GM23338 (cell line): ENCODE results near the gene PCBP3. TPM values are rescaled to one million over a fixed set of nuclear protein-coding genes. Genes with fewer than 3 reads are reported as not detected.

Experiments
- ATAC-seq: fragments of 200-7000 bp; cut with Tn5 transposase; 3 replicates; pipeline ENCODE4 v1.9.1; 2020
- DNase-seq: peaks from one replicate; pipeline ENCODE4 v3.0.0-alpha.2; 2015; ENCODE audit warnings: low spot score
- H2AFZ ChIP-seq: fragments of 200-600 bp; sonication (generic); 2 replicates; pipeline ENCODE4 v1.8.0; 2016; ENCODE audit warnings: antibody characterized with exemption, mild to moderate bottlenecking, moderate library complexity
- H3F3A ChIP-seq: fragments of 200-600 bp; sonication (generic); replicated peaks from 2 replicates; pipeline ENCODE4 v1.8.0; 2017; ENCODE audit warnings: antibody characterized with exemption, mixed run types, low read depth
- H3K27ac ChIP-seq: fragments of 200-600 bp; sonication (generic); 2 replicates; pipeline ENCODE4 v1.6.1; 2016; ENCODE audit warnings: low read depth
- H3K27me3 ChIP-seq: fragments of 200-600 bp; sonication (generic); 2 replicates; pipeline ENCODE4 v1.8.0; 2016; ENCODE audit warnings: mild to moderate bottlenecking, mixed run types, moderate library complexity; ENCODE audit not compliant: insufficient read depth
- H3K36me3 ChIP-seq: fragments of 200-600 bp; sonication (generic); 2 replicates; pipeline ENCODE4 v1.8.0; 2016; ENCODE audit warnings: mild to moderate bottlenecking; ENCODE audit not compliant: insufficient read depth
- H3K4me1 ChIP-seq: fragments of 200-600 bp; sonication (generic); 2 replicates; pipeline ENCODE4 v1.8.0; 2016; ENCODE audit warnings: mild to moderate bottlenecking, moderate library complexity; ENCODE audit not compliant: insufficient read depth
- H3K4me2 ChIP-seq: fragments of 200-600 bp; sonication (generic); 2 replicates; pipeline ENCODE4 v1.7.1; 2017; ENCODE audit warnings: mixed run types
- H3K4me3 ChIP-seq: fragments of 200-600 bp; sonication (generic); 2 replicates; pipeline ENCODE4 v1.6.1; 2016; ENCODE audit warnings: mixed run types
- H3K79me2 ChIP-seq: fragments of 200-600 bp; sonication (generic); replicated peaks from 2 replicates; pipeline ENCODE4 v1.8.0; 2017; ENCODE audit warnings: mild to moderate bottlenecking; ENCODE audit not compliant: insufficient read depth
- H3K9me2 ChIP-seq: fragments of 200-600 bp; sonication (generic); 2 replicates; pipeline ENCODE4 v1.8.0; 2017; ENCODE audit not compliant: insufficient read depth
- H4K20me1 ChIP-seq: fragments of 200-600 bp; sonication (generic); replicated peaks from 2 replicates; pipeline ENCODE4 v1.8.0; 2017; ENCODE audit warnings: mild to moderate bottlenecking; ENCODE audit not compliant: insufficient read depth
- H3K27ac Mint-ChIP-seq: 2 replicates; pipeline ENCODE4 v1.8.0; 2020; ENCODE audit warnings: inconsistent platforms, mild to moderate bottlenecking, moderate library complexity, mixed read lengths
- H3K27me3 Mint-ChIP-seq: 3 replicates; pipeline ENCODE4 v1.8.0; 2022; ENCODE audit warnings: low read depth, mild to moderate bottlenecking, moderate library complexity, mixed read lengths, inconsistent platforms; ENCODE audit not compliant: insufficient read depth, poor library complexity
- H3K36me3 Mint-ChIP-seq: 3 replicates; pipeline ENCODE4 v1.8.0; 2021; ENCODE audit warnings: low read depth, mild to moderate bottlenecking, inconsistent platforms, moderate library complexity, mixed read lengths
- H3K4me1 Mint-ChIP-seq: 3 replicates; pipeline ENCODE4 v1.8.0; 2020; ENCODE audit warnings: mild to moderate bottlenecking, inconsistent platforms, mixed read lengths
- H3K4me3 Mint-ChIP-seq: 3 replicates; pipeline ENCODE4 v1.8.0; 2021; ENCODE audit warnings: moderate library complexity, mild to moderate bottlenecking, inconsistent platforms, mixed read lengths
- H3K9me3 Mint-ChIP-seq: 3 replicates; pipeline ENCODE4 v1.8.0; 2020; ENCODE audit warnings: moderate library complexity, mild to moderate bottlenecking, inconsistent platforms, mixed read lengths
- CTCF ChIP-seq, 2 experiments: fragments of 200-600 bp in 1 of 2; sonication (generic) in 1 of 2; conservative IDR thresholded peaks; 2 replicates each; pipeline versions ENCODE4 v1.5.1 to v1.6.1; 2016 to 2017; ENCODE audit warnings: antibody characterized with exemption in 2 of 2, low read depth in 2 of 2, mild to moderate bottlenecking in 2 of 2, moderate library complexity in 1 of 2
- ETS1 ChIP-seq: IDR thresholded peaks from 2 replicates; pipeline ENCODE4 v1.6.1; 2016; ENCODE audit warnings: antibody characterized with exemption
- ZNF331 ChIP-seq: fragments of 250-450 bp; sonication (Bioruptor Pico); IDR thresholded peaks from 2 replicates; pipeline ENCODE4 v1.5.0; 2020; ENCODE audit warnings: low read depth, mild to moderate bottlenecking, moderate library complexity
- ZNF462 ChIP-seq: fragments of 250-450 bp; sonication (Bioruptor Pico); IDR thresholded peaks from 2 replicates; pipeline ENCODE4 v1.5.0; 2020; ENCODE audit warnings: mild to moderate bottlenecking, moderate library complexity
- polyA plus RNA-seq: library from polyadenylated mRNA; unstranded; fragments of >200 nt; fragmentation: Nextera tagmentation; extraction: Ambion mirVana; gene quantifications from 2 replicates; pipeline ENCODE4 v1.2.1, GENCODE V29; 2016
- total RNA-seq: library from RNA; depleted of rRNA; stranded (reverse); fragments of >200 nt; shearing (Covaris generic); gene quantifications from 2 replicates; pipeline ENCODE4 v1.2.3, GENCODE V29; 2014

The PCBP3 gene
- total and polyA plus RNA-seq, 2 experiments from 2014 or later = 7.1 to 9.1 TPM

GRCh38 chr21:45598666-45599065, 44.9 kb upstream of the PCBP3 start:
- H3K79me2 ChIP-seq = no peaks in the 10 kb centered on the region
- TF ChIP-seq ETS1 = no peak
- H3K4me3 ChIP-seq = no peak overlapping the region
- peaks cover 4% of the 10 kb centered on the region; the same call in 1 of the 2 replicates for H3K9me2 ChIP-seq
- H3F3A ChIP-seq = no peaks in the 10 kb centered on the region
- Mint-ChIP-seq H3K36me3 (peaks cover 12% of the 10 kb centered on the region), H3K9me3 (peaks cover 28% of the 10 kb centered on the region), H3K27me3 (peaks cover 4% of the 10 kb centered on the region), H3K4me3 (no peak overlapping the region), H3K4me1 (no peaks in the 10 kb centered on the region; the same call in 2 of the 3 replicates), H3K27ac (no peak overlapping the region)
- ATAC-seq = no peak
- no peak for DNase-seq
- no peak overlapping the region for H2AFZ ChIP-seq
- H3K36me3 ChIP-seq = no peaks in the 10 kb centered on the region
- H4K20me1 ChIP-seq = no peaks in the 10 kb centered on the region
- no peaks in the 10 kb centered on the region for H3K4me1 ChIP-seq
- no peaks in the 10 kb centered on the region for H3K27me3 ChIP-seq
- no peak overlapping the region for H3K27ac ChIP-seq
- H3K4me2 ChIP-seq = no peak overlapping the region

GRCh38 chr21:45599146-45599581, 44.4 kb upstream of the PCBP3 start:
- no peak overlapping the region for H3K4me3 Mint-ChIP-seq
- ATAC-seq = no peak
- no peak for DNase-seq
- Histone ChIP-seq H3K27ac (no peak overlapping the region), H3K4me2 (no peak overlapping the region), H3K4me1 (no peaks in the 10 kb centered on the region), H3F3A (no peaks in the 10 kb centered on the region), H2AFZ (no peak overlapping the region), H3K79me2 (no peaks in the 10 kb centered on the region), H4K20me1 (no peaks in the 10 kb centered on the region), H3K36me3 (no peaks in the 10 kb centered on the region), H3K27me3 (no peaks in the 10 kb centered on the region), H3K4me3 (no peak overlapping the region), H3K9me2 (peaks cover 4% of the 10 kb centered on the region; the same call in 1 of the 2 replicates)
- TF ChIP-seq ZNF462 (CRISPR knock-in tag) (no peak), CTCF (conservative IDR thresholded peaks at IDR 0.05; ENCODE audit: low read depth in 2 of 2) (no peak), ZNF331 (no peak)
- peaks cover 33% of the 10 kb centered on the region for H3K9me3 Mint-ChIP-seq
- peaks cover 4% of the 10 kb centered on the region for H3K27me3 Mint-ChIP-seq
- H3K27ac Mint-ChIP-seq = no peak overlapping the region
- H3K36me3 Mint-ChIP-seq = peaks cover 12% of the 10 kb centered on the region
- H3K4me1 Mint-ChIP-seq = no peaks in the 10 kb centered on the region; the same call in 2 of the 3 replicates
